ENCODE measurements around the gene MAD2L1BP. TPM values are rescaled to one million over a fixed set of nuclear protein-coding genes. Genes with fewer than 3 reads are reported as not detected.

The MAD2L1BP gene
- total RNA-seq, 1 experiment from 2014 or later: 36.6 TPM

DNA sequence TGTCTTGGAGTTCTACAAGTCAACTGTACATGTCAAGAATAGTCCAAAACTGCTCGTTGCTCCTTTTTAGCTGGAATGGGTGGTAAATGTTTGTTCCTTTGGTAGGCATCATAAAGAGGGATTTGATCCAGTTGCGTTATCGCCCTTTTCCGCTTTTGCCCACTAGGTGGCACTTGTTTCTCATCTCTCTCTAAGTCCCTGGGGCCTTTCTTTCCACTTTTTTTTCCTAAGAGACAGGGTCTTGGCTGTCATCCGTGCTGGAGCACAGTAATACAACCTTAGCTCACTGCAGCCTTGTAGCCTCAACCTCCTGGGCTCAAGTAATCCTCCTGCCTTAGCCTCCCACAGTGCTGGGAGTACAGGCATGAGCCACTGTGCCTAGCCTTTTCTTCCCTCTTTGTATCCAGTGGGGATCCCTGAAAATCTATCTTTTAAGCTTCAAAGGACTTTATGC is 27.3 kb upstream of the MAD2L1BP start:
- H2AFZ ChIP-seq (ENCODE audit: low read depth, low read length, poor library complexity, severe bottlenecking): no peak overlapping the region
- intact Hi-C loops (cut with micrococcal nuclease): loop anchor here (1.0 kb wide), 1 partner anchor 471 kb away; no protein-coding TSS in a partner anchor
- H3K4me1 ChIP-seq (ENCODE audit: control insufficient read depth in 1 of 2, insufficient read depth in 2 of 2, low read length in 2 of 2): peaks cover 0 to 5% of the 10 kb centered on the region in 2 experiments; a peak in 1 of 4 replicates
- ChIA-PET POLR2A (no interaction called here), CTCF (interaction anchor here (1.0 to 1.7 kb wide), 4 partner anchors 10 to 21 kb away, joined by 3 to 4 read pairs (median 4); partner anchors contain the start of gene GTPBP2), RAD21 (ENCODE audit: low non-redundant PET in 1 of 2, low total read pairs in 2 of 2, uncharacterized antibody in 2 of 2, unreplicated experiment in 2 of 2) (no interaction called here)
- H3K27ac ChIP-seq (ENCODE audit: low read depth, low read length): no peak overlapping the region
- no peaks in the 10 kb centered on the region for H3K9me2 ChIP-seq (ENCODE audit: insufficient read depth)
- TF ChIP-seq RAD21 (IDR thresholded peaks at IDR 0.05; ENCODE audit: low read depth) (peak; percentile 76), CEBPB (IDR thresholded peaks at IDR 0.05; ENCODE audit: low read depth) (no peak)
- TF ChIP-seq, protein P1, sequence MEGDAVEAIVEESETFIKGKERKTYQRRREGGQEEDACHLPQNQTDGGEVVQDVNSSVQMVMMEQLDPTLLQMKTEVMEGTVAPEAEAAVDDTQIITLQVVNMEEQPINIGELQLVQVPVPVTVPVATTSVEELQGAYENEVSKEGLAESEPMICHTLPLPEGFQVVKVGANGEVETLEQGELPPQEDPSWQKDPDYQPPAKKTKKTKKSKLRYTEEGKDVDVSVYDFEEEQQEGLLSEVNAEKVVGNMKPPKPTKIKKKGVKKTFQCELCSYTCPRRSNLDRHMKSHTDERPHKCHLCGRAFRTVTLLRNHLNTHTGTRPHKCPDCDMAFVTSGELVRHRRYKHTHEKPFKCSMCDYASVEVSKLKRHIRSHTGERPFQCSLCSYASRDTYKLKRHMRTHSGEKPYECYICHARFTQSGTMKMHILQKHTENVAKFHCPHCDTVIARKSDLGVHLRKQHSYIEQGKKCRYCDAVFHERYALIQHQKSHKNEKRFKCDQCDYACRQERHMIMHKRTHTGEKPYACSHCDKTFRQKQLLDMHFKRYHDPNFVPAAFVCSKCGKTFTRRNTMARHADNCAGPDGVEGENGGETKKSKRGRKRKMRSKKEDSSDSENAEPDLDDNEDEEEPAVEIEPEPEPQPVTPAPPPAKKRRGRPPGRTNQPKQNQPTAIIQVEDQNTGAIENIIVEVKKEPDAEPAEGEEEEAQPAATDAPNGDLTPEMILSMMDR (IDR thresholded peaks at IDR 0.05 in 2 of 3, conservative IDR thresholded peaks at IDR 0.05 in 1 of 3; ENCODE audit: borderline replicate concordance in 1 of 3, insufficient read depth in 1 of 3, low read depth in 2 of 3, low read length in 2 of 3): peak; percentile 68 to 90 (median 85)
- DNase-seq (ENCODE audit: low read depth, low spot score) (peak; percentile 73), ATAC-seq (peak; percentile 87)
- no TSS peak for BruUV-seq (replicated peaks)
- H3K27me3 ChIP-seq (ENCODE audit: insufficient read depth, low read length): no peaks in the 10 kb centered on the region
- H3K9me3 ChIP-seq (ENCODE audit: control insufficient read depth in 1 of 2, insufficient read depth in 1 of 2, low read depth in 1 of 2, low read length in 2 of 2): no peaks in the 10 kb centered on the region
- H3K9ac ChIP-seq (ENCODE audit: low read length): no peak overlapping the region
- no peaks in the 10 kb centered on the region for H4K20me1 ChIP-seq (ENCODE audit: insufficient read depth)
- no peak overlapping the region for H3K4me2 ChIP-seq (ENCODE audit: low read length)
- no peaks in the 10 kb centered on the region for H3K79me2 ChIP-seq (ENCODE audit: insufficient read depth, low read length)
- peaks cover 21 to 26% of the 10 kb centered on the region in 2 experiments; a peak in 3 of 4 replicates for H3K36me3 ChIP-seq (ENCODE audit: control insufficient read depth in 1 of 2, insufficient read depth in 2 of 2, low read length in 2 of 2)
- no peak overlapping the region for H3K4me3 ChIP-seq (replicated peaks in 1 of 2; ENCODE audit: low read depth in 1 of 2, low read length in 2 of 2)

GRCh38 chr6:43608807-43609206 is 26.8 kb upstream of the MAD2L1BP start:
- POLR2A ChIA-PET: no interaction called here
- peaks cover 22% of the 10 kb centered on the region in 2 experiments; a peak in 3 of 4 replicates for H3K36me3 ChIP-seq (ENCODE audit: control insufficient read depth in 1 of 2, insufficient read depth in 2 of 2, low read length in 2 of 2)
- no TSS peak for BruUV-seq (replicated peaks)
- intact Hi-C loops (cut with micrococcal nuclease): loop anchor here (1.0 kb wide), 1 partner anchor 470 kb away; no protein-coding TSS in a partner anchor
- TF ChIP-seq JUND (IDR thresholded peaks at IDR 0.05) (no peak), SRF (IDR thresholded peaks at IDR 0.05; ENCODE audit: low read depth) (no peak), POLR2AphosphoS5 (IDR thresholded peaks at IDR 0.05; ENCODE audit: low read depth, low read length) (no peak), ELF1 (IDR thresholded peaks at IDR 0.05; ENCODE audit: borderline replicate concordance, low read depth) (no peak), FOSL1 (IDR thresholded peaks at IDR 0.05; ENCODE audit: low read depth) (no peak), EZH2phosphoT487 (IDR thresholded peaks at IDR 0.05; ENCODE audit: borderline replicate concordance) (no peak)
- TF ChIP-seq, protein P2, sequence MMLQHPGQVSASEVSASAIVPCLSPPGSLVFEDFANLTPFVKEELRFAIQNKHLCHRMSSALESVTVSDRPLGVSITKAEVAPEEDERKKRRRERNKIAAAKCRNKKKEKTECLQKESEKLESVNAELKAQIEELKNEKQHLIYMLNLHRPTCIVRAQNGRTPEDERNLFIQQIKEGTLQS (IDR thresholded peaks at IDR 0.05): no peak
- H3K9ac ChIP-seq (ENCODE audit: low read length): no peak overlapping the region
- no peaks in the 10 kb centered on the region for H3K9me3 ChIP-seq (ENCODE audit: control insufficient read depth in 1 of 2, insufficient read depth in 1 of 2, low read depth in 1 of 2, low read length in 2 of 2)
- ATAC-seq: no peak
- no peaks in the 10 kb centered on the region for H3K79me2 ChIP-seq (ENCODE audit: insufficient read depth, low read length)
- no peak overlapping the region for H3K27ac ChIP-seq (ENCODE audit: low read depth, low read length)
- no peaks in the 10 kb centered on the region for H3K9me2 ChIP-seq (ENCODE audit: insufficient read depth)
- H3K27me3 ChIP-seq (ENCODE audit: insufficient read depth, low read length): no peaks in the 10 kb centered on the region
- no peak overlapping the region for H3K4me3 ChIP-seq (replicated peaks in 1 of 2; ENCODE audit: low read depth in 1 of 2, low read length in 2 of 2)
- no peak for DNase-seq (ENCODE audit: low read depth, low spot score)
- CTCF ChIA-PET: interaction anchor here (1.3 to 1.7 kb wide), 2 partner anchors 11 to 21 kb away, joined by 3 to 4 read pairs; partner anchors contain the start of gene GTPBP2
- RAD21 ChIA-PET (ENCODE audit: low non-redundant PET in 1 of 2, low total read pairs in 2 of 2, uncharacterized antibody in 2 of 2, unreplicated experiment in 2 of 2): no interaction called here
- no peaks in the 10 kb centered on the region for H4K20me1 ChIP-seq (ENCODE audit: insufficient read depth)
- peaks cover 0 to 5% of the 10 kb centered on the region in 2 experiments; a peak in 1 of 4 replicates for H3K4me1 ChIP-seq (ENCODE audit: control insufficient read depth in 1 of 2, insufficient read depth in 2 of 2, low read length in 2 of 2)
- no peak overlapping the region for H2AFZ ChIP-seq (ENCODE audit: low read depth, low read length, poor library complexity, severe bottlenecking)
- no peak overlapping the region for H3K4me2 ChIP-seq (ENCODE audit: low read length)
